NCI-H526 treated with DMSO at 0.1 percent for 48 hours (cell line): ENCODE measurements around the gene PCDHA9.
"Not testable (repeated sequence)": the region's sequence is repeated elsewhere in the genome, so short reads cannot be mapped to it uniquely, and the experiment has no call there.

Experiments used
- DNase-seq: peaks from one replicate; lab custom pipeline; 2025; lab: John Stamatoyannopoulos, UW

The PCDHA9 gene, protein sequence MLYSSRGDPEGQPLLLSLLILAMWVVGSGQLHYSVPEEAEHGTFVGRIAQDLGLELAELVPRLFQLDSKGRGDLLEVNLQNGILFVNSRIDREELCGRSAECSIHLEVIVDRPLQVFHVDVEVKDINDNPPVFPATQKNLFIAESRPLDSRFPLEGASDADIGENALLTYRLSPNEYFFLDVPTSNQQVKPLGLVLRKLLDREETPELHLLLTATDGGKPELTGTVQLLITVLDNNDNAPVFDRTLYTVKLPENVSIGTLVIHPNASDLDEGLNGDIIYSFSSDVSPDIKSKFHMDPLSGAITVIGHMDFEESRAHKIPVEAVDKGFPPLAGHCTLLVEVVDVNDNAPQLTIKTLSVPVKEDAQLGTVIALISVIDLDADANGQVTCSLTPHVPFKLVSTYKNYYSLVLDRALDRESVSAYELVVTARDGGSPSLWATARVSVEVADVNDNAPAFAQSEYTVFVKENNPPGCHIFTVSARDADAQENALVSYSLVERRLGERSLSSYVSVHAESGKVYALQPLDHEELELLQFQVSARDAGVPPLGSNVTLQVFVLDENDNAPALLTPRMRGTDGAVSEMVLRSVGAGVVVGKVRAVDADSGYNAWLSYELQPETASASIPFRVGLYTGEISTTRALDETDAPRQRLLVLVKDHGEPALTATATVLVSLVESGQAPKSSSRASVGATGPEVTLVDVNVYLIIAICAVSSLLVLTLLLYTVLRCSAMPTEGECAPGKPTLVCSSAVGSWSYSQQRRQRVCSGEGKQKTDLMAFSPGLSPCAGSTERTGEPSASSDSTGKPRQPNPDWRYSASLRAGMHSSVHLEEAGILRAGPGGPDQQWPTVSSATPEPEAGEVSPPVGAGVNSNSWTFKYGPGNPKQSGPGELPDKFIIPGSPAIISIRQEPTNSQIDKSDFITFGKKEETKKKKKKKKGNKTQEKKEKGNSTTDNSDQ

DNA sequence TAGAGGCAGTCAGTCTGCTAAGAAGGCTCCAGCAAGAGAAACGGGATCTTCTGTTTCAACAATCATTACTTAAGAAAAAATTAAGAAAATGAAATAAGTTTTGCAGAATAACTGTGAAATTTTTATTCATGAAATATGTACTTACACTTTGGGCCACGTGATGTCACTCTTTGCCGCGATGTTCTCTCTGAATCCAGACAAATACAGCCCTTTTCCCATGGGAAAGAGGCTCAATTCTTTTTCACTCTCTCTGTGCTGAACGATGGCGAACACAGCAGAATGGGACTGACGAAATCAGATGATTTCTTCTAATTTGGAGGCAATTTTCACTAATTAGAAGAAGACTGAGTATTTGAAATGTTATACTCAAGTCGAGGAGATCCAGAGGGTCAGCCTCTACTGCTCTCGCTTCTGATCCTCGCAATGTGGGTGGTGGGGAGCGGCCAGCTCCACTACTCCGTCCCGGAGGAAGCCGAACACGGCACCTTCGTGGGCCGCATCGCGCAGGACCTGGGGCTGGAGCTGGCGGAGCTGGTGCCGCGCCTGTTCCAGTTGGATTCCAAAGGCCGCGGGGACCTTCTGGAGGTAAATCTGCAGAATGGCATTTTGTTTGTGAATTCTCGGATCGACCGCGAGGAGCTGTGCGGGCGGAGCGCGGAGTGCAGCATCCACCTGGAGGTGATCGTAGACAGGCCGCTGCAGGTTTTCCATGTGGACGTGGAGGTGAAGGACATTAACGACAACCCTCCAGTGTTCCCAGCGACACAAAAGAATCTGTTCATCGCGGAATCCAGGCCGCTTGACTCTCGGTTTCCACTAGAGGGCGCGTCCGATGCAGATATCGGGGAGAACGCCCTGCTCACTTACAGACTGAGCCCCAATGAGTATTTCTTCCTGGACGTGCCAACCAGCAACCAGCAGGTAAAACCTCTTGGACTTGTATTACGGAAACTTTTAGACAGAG lies at the start of gene PCDHA9:
PCDHA9 (plus strand) TSS at position 244 of the 964 bp plus-strand sequence; CDS start at position 358, 114 bp downstream.
- not testable (repeated sequence) for DNase-seq

- DNase-seq = no peak
These were observed 47.2 kb upstream of the PCDHA9 start, which contains the start of gene PCDHA3 for GRCh38 chr5:140800816-140801493. PCDHA3 (plus strand) TSS chr5:140801057.

DNA sequence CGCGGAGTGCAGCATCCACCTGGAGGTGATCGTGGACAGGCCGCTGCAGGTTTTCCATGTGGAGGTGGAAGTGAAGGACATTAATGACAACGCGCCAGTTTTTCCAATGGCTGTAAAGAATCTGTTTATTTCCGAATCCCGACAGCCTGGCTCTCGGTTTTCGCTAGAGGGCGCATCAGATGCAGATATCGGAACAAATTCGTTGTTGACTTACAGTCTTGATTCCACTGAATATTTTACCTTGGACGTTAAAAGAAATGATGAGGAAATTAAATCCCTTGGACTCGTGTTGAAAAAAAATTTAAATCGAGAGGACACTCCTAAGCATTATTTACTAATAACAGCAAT lies 46.7 kb upstream of the PCDHA9 start:
- DNase-seq = no peak

GRCh38 chr5:140802381-140802780 lies 45.8 kb upstream of the PCDHA9 start:
- DNase-seq = not testable (repeated sequence)

DNA sequence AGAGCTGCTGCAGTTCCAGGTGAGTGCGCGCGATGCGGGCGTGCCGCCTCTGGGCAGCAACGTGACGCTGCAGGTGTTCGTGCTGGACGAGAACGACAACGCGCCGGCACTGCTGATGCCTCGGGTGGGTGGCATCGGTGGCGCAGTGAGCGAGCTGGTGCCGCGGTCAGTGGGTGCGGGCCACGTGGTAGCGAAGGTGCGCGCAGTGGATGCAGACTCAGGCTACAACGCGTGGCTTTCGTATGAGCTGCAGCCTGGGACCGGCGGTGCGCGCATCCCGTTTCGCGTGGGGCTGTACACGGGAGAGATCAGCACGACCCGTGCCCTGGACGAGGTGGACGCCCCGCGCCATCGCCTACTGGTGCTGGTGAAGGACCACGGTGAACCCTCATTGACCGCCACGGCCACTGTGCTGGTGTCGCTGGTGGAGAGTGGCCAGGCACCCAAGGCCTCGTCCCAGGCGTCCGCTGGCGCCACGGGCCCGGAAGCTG lies 45.4 kb upstream of the PCDHA9 start:
- DNase-seq = no peak

DNA sequence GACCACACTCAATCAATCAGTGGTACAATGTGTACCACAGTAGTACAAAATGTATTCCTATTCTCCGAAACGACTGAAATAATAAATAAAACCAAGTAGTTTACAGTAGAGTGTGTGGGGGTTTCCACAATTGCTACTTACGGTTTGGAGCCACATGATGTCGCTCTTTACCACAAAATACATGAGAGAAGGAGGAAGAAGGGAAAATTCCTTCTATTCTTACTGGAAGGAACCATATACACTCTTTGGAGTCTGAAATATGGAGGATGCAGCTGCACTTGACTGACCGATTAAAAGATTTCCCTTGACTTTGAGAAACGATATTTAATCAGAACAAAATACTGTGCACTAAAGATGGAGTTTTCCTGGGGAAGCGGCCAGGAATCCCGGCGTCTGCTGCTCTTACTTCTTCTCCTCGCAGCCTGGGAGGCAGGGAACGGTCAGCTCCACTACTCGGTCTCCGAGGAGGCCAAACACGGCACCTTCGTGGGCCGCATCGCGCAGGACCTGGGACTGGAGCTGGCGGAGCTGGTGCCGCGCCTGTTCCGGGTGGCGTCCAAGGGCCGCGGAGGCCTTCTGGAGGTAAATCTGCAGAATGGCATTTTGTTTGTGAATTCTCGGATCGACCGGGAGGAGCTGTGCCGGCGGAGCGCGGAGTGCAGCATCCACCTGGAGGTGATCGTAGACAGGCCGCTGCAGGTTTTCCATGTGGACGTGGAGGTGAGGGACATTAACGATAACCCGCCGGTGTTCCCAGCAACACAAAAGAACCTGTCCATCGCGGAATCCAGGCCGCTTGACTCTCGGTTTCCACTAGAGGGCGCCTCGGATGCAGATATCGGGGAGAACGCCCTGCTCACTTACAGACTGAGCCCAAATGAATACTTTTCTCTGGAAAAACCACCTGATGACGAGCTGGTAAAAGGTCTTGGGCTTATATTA lies 41.1 kb upstream of the PCDHA9 start, which contains the start of gene PCDHA4:
PCDHA4 (plus strand) TSS at position 235 of the 942 bp plus-strand sequence.
- DNase-seq = peak; percentile 74

DNA sequence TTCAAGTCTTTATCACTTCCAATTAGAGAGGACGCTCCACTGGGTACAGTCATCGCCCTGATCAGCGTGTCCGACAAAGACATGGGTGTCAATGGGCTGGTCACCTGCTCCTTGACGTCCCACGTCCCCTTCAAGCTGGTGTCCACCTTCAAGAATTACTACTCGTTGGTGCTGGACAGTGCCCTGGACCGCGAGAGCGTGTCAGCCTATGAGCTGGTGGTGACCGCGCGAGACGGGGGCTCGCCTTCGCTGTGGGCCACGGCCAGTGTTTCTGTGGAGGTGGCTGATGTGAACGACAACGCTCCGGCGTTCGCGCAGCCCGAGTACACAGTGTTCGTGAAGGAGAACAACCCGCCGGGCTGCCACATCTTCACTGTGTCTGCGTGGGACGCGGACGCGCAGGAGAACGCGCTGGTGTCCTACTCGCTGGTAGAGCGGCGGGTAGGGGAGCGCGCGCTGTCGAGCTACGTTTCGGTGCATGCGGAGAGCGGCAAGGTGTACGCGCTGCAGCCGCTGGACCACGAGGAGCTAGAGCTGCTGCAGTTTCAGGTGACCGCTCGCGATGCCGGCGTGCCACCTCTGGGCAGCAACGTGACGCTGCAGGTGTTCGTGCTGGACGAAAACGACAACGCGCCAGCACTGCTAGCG lies 39.8 kb upstream of the PCDHA9 start:
- not testable (repeated sequence) for DNase-seq

DNA sequence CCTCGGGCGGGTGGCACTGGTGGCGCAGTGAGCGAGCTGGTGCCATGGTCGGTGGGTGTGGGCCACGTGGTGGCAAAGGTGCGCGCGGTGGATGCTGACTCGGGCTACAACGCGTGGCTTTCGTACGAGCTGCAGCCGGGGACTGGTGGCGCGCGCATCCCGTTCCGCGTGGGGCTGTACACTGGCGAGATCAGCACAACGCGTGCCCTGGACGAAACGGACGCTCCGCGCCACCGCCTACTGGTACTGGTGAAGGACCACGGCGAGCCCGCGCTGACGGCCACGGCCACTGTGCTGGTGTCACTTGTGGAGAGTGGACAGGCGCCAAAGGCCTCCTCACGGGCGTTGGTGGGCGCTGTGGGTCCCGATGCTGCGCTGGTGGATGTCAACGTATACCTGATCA lies 39.3 kb upstream of the PCDHA9 start:
- no peak for DNase-seq

DNA sequence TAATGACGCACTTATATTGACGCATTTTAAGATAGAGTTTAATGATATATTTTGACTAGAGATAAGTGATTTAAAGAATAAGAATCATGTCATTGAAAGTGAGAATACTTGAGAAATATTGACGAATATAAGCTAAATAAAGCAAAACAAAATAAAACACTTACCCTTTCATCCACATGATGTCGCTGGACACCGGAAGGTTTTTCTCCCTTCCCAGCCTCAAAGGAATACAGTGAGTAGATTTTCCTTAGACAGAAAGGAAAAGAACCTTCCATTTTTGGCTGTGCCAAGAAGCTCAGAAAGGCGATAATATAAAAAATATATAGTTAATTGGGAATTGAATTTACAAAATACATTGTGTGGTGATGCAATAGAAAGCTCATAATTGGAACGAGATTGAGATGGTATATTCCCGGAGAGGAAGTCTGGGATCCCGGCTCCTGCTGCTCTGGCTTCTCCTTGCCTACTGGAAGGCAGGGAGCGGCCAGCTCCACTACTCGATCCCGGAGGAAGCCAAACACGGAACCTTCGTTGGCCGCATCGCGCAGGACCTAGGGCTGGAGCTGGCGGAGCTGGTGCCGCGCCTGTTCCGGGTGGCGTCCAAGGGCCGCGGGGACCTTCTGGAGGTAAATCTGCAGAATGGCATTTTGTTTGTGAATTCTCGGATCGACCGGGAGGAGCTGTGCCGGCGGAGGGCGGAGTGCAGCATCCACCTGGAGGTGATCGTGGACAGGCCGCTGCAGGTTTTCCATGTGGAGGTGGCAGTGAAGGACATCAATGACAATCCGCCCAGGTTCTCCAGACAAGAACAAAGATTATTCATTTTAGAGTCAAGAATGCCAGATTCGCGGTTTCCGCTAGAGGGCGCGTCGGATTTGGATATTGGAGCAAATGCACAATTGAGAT lies 26.6 kb upstream of the PCDHA9 start, which contains the start of gene PCDHA5:
PCDHA5 (plus strand) TSS at position 239 of the 906 bp plus-strand sequence.
- DNase-seq = no peak

- no peak for DNase-seq
These were observed 25.9 kb upstream of the PCDHA9 start for GRCh38 chr5:140822281-140822629.

DNA sequence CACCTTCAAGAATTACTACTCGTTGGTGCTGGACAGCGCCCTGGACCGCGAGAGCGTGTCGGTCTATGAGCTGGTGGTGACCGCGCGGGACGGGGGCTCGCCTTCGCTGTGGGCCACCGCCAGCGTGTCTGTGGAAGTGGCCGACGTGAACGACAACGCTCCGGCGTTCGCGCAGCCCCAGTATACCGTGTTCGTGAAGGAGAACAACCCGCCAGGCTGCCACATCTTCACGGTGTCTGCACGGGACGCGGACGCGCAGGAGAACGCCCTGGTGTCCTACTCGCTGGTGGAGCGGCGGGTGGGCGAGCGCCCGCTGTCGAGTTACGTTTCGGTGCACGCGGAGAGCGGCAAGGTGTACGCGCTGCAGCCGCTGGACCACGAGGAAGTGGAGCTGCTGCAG lies 25.2 kb upstream of the PCDHA9 start:
- not testable (repeated sequence) for DNase-seq

DNA sequence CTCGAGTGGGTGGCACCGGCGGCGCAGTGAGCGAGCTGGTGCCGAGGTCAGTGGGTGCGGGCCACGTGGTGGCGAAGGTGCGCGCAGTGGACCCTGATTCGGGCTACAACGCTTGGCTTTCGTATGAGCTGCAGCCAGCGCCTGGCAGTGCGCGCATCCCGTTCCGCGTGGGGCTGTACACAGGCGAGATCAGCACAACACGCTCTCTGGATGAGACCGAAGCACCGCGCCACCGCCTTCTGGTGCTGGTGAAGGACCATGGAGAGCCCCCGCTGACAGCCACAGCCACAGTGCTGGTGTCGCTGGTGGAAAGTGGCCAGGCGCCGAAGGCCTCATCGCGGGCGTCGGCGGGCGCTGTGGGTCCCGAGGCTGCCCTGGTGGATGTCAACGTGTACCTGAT lies 24.7 kb upstream of the PCDHA9 start:
- DNase-seq = no peak

DNA sequence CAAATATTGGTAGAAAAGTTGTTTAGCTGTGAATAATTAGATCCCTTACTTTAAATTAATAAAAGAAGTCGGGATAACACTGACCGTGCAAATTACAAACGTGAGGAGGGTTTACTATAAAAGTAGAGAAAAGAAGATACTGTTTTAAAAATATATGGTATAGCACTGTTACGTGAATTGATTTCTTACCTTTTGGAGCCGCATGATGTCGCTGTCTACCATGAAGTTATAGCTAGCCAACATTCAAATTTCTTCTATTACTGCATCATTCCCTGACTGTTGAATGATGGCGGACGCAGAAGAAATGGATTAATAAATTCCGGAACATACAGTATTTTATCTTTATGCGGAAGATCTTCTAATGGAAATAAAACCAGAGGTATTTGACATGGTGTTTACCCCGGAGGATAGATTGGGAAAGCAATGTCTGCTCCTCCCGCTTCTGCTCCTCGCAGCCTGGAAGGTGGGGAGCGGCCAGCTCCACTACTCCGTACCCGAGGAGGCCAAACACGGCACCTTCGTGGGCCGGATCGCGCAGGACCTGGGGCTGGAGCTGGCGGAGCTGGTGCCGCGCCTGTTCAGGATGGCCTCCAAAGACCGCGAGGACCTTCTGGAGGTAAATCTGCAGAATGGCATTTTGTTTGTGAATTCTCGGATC lies 20.3 kb upstream of the PCDHA9 start, which contains the start of gene PCDHA6:
PCDHA6 (plus strand) TSS at position 257 of the 658 bp plus-strand sequence; CDS start at position 389, 132 bp downstream.
- no peak for DNase-seq

DNA sequence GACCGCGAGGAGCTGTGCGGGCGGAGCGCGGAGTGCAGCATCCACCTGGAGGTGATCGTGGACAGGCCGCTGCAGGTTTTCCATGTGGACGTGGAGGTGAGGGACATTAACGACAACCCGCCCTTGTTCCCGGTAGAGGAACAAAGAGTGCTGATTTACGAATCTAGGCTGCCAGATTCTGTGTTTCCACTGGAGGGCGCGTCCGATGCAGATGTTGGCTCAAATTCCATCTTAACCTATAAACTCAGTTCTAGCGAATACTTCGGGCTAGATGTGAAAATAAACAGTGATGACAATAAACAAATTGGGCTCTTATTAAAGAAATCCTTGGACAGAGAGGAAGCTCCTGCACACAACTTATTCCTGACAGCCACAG lies 19.8 kb upstream of the PCDHA9 start:
- no peak for DNase-seq

DNA sequence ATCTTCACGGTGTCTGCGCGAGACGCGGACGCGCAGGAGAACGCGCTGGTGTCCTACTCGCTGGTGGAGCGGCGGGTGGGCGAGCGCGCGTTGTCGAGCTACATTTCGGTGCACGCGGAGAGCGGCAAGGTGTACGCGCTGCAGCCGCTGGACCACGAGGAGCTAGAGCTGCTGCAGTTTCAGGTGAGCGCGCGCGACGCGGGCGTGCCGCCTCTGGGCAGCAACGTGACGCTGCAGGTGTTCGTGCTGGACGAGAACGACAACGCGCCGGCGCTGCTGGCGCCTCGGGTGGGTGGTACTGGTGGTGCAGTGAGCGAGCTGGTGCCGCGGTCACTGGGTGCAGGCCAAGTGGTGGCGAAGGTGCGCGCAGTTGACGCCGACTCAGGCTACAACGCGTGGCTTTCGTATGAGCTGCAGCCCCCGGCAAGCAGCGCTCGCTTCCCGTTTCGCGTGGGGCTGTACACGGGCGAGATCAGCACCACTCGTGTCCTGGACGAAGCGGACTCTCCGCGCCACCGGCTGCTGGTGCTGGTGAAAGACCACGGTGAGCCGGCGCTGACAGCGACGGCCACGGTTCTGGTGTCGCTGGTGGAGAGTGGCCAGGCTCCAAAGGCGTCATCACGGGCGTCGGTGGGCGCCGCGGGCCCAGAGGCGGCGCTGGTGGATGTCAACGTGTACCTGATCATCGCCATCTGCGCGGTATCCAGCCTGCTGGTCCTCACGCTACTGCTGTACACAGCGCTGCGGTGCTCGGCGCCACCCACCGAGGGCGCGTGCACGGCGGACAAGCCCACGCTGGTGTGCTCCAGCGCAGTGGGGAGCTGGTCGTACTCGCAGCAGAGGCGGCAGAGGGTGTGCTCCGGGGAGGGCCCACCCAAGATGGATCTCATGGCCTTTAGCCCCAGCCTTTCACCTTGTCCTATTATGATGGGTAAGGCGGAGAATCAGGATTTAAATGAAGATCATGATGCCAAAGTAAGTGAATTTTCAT lies 18.4 kb upstream of the PCDHA9 start:
- DNase-seq = not testable (repeated sequence)

DNA sequence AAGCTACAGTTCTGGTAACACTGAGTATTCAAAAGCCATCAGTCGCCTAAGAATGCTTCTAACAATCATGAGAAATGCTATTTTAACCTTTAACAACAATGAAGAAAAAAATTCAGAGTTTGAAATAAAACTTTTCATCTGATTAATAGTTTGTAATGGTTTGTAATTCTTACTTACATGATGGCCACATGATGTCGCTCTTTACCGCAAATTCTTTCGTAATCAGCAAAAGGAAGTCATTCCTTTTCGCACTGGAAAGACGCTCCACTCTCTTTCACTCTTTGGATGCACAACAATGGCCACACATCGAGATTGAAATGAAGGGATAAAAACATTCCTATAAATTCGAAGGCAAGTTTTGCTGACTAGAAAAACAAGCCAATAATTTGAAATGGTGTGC lies 14.2 kb upstream of the PCDHA9 start, which contains the start of gene PCDHA7:
PCDHA7 (plus strand) TSS at position 277 of the 400 bp plus-strand sequence; CDS start at position 392, 115 bp downstream.
- no peak for DNase-seq
